K562 (cell line): ENCODE data around the gene RBP7. TPM values are rescaled to one million over a fixed set of nuclear protein-coding genes. Genes with fewer than 3 reads are reported as not detected.

Experiments used
- ASH1L ChIP-seq: fragments of 450-650 bp; IDR thresholded peaks from 2 replicates; pipeline ENCODE4 v1.6.1; 2018; ENCODE audit warnings: borderline replicate concordance, mild to moderate bottlenecking, low read depth; ENCODE audit not compliant: partially characterized antibody
- CBX2 ChIP-seq: fragments of 200-600 bp; sonication (generic); IDR thresholded peaks from one replicate; pipeline ENCODE4 v1.6.1; 2012; ENCODE audit warnings: mild to moderate bottlenecking, low read length, inconsistent platforms; ENCODE audit not compliant: insufficient read depth, poor library complexity, severe bottlenecking
- CCNT2 ChIP-seq: IDR thresholded peaks from 2 replicates; pipeline ENCODE4 v1.6.1; 2011; ENCODE audit warnings: borderline replicate concordance, low read depth, mild to moderate bottlenecking, moderate library complexity, mixed read lengths, low read length; ENCODE audit not compliant: insufficient read length; ENCODE audit errors: extremely low read depth
- FIP1L1 ChIP-seq: fragments of 200-400 bp; formaldehyde crosslinking; IDR thresholded peaks from 2 replicates; pipeline ENCODE4 v1.6.1; 2018; ENCODE audit warnings: mild to moderate bottlenecking, low read depth, low read length; ENCODE audit not compliant: poor library complexity, severe bottlenecking
- FOXM1 ChIP-seq, 2 experiments: fragments of 450-650 bp in 1 of 2; sonication (generic) in 1 of 2; formaldehyde crosslinking in 1 of 2; IDR thresholded peaks; 2 replicates each; pipeline versions ENCODE4 v1.6.1 to v1.9.0; 2017 to 2022; ENCODE audit warnings: low read depth in 2 of 2, mild to moderate bottlenecking in 2 of 2, missing genetic modification reagents in 1 of 2, moderate library complexity in 1 of 2
- KLF1 ChIP-seq: fragments of 450-650 bp; IDR thresholded peaks from 2 replicates; pipeline ENCODE4 v1.6.1; 2016; ENCODE audit warnings: missing genetic modification characterization, missing compliant biosample characterization
- KLF10 ChIP-seq: fragments of 250-450 bp; sonication (Bioruptor Pico); IDR thresholded peaks from 2 replicates; pipeline ENCODE4 v1.6.1; 2021; ENCODE audit warnings: matching md5 sums
- POLR2A ChIP-seq: fragments of 450-650 bp; conservative IDR thresholded peaks from 2 replicates; pipeline ENCODE4 v1.6.1; 2016
- RCOR1 ChIP-seq, 2 experiments: IDR thresholded peaks; 2 replicates each; pipeline ENCODE4 v1.6.1; 2012; ENCODE audit warnings: low read depth in 2 of 2, low read length in 2 of 2, borderline replicate concordance in 1 of 2, improper control_type of control experiment in 1 of 2
- SP2 ChIP-seq: IDR thresholded peaks from 2 replicates; pipeline ENCODE4 v1.6.1; 2011; ENCODE audit warnings: mild to moderate bottlenecking, low read depth, low read length, moderate library complexity; ENCODE audit not compliant: poor library complexity, severe bottlenecking; ENCODE audit errors: extremely low read depth
- THRAP3 ChIP-seq: fragments of 450-650 bp; IDR thresholded peaks from 2 replicates; pipeline ENCODE4 v1.6.1; 2016; ENCODE audit warnings: mild to moderate bottlenecking, inconsistent platforms, borderline replicate concordance
- polyA plus RNA-seq, 8 experiments: library from polyadenylated mRNA; depleted of rRNA in 4 of 8; stranded (reverse) in 5 of 8; unstranded in 3 of 8; fragments of >200 nt; fragmentation: Nextera tagmentation in 2 of 8; fragmentation: Illumina TruSeq in 1 of 8; extraction: Ambion mirVana in 2 of 8; extraction: Trizol in 1 of 8; gene quantifications; 2 replicates each; pipeline versions ENCODE4 v1.2.1 to v1.2.3, GENCODE V29; 2011 to 2014; ENCODE audit warnings: inconsistent platforms in 1 of 8, missing spikeins in 1 of 8
- total RNA-seq, 7 experiments: library from RNA; depleted of rRNA in 6 of 7; stranded (reverse); fragments of >200 nt in 6 of 7; fragmentation: Illumina TruSeq in 2 of 7; extraction: Trizol in 2 of 7; gene quantifications; 2 replicates each; pipeline versions ENCODE4 v1.2.1 to v1.2.3, GENCODE V29; 2011 to 2021; ENCODE audit warnings: low replicate concordance in 1 of 7
- TF ChIP-seq, protein P1 (sequence below): fragments of 450-650 bp; IDR thresholded peaks from 2 replicates; pipeline ENCODE4 v1.6.1; 2016; ENCODE audit warnings: low read depth
- TF ChIP-seq, protein P2 (sequence below): sonication (generic); formaldehyde crosslinking; IDR thresholded peaks from 2 replicates; pipeline ENCODE4 v1.8.0; 2022; ENCODE audit warnings: mild to moderate bottlenecking, missing genetic modification reagents
- TF ChIP-seq, protein P3 (sequence below): sonication (generic); formaldehyde crosslinking; IDR thresholded peaks from 2 replicates; pipeline ENCODE4 v1.8.1; 2023; ENCODE audit warnings: missing genetic modification reagents, mild to moderate bottlenecking, borderline replicate concordance

Gene RBP7
- total and polyA plus RNA-seq, 9 of the 15 experiments (the other 6 are each of a cell fraction or from before 2014, with no cell fraction given): not detected

DNA sequence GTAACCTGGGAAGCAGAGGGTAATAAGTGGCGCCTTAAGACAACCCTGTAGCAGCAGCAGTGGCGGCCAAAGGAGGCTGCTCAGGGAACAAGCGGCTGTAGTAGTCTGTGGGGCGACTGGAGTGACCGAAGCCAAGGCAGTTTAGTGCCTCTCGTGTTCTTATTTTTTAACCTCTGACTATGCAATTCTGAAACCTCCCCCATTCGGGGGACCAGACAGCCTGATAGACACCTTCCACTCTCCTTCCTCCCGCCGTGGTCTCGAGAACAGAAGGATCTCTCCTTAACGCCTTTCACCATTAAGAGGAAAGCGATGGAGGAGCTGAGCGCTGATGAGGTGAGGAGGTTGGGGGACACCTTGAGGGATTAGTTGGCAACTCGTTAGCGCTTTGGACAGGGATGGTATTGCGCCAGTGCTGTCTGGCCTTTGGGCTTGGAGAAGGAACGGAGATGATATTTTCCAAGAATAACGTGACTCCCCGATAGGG is 36.4 kb downstream of the RBP7 start (continued):
- TF ChIP-seq, protein P1, sequence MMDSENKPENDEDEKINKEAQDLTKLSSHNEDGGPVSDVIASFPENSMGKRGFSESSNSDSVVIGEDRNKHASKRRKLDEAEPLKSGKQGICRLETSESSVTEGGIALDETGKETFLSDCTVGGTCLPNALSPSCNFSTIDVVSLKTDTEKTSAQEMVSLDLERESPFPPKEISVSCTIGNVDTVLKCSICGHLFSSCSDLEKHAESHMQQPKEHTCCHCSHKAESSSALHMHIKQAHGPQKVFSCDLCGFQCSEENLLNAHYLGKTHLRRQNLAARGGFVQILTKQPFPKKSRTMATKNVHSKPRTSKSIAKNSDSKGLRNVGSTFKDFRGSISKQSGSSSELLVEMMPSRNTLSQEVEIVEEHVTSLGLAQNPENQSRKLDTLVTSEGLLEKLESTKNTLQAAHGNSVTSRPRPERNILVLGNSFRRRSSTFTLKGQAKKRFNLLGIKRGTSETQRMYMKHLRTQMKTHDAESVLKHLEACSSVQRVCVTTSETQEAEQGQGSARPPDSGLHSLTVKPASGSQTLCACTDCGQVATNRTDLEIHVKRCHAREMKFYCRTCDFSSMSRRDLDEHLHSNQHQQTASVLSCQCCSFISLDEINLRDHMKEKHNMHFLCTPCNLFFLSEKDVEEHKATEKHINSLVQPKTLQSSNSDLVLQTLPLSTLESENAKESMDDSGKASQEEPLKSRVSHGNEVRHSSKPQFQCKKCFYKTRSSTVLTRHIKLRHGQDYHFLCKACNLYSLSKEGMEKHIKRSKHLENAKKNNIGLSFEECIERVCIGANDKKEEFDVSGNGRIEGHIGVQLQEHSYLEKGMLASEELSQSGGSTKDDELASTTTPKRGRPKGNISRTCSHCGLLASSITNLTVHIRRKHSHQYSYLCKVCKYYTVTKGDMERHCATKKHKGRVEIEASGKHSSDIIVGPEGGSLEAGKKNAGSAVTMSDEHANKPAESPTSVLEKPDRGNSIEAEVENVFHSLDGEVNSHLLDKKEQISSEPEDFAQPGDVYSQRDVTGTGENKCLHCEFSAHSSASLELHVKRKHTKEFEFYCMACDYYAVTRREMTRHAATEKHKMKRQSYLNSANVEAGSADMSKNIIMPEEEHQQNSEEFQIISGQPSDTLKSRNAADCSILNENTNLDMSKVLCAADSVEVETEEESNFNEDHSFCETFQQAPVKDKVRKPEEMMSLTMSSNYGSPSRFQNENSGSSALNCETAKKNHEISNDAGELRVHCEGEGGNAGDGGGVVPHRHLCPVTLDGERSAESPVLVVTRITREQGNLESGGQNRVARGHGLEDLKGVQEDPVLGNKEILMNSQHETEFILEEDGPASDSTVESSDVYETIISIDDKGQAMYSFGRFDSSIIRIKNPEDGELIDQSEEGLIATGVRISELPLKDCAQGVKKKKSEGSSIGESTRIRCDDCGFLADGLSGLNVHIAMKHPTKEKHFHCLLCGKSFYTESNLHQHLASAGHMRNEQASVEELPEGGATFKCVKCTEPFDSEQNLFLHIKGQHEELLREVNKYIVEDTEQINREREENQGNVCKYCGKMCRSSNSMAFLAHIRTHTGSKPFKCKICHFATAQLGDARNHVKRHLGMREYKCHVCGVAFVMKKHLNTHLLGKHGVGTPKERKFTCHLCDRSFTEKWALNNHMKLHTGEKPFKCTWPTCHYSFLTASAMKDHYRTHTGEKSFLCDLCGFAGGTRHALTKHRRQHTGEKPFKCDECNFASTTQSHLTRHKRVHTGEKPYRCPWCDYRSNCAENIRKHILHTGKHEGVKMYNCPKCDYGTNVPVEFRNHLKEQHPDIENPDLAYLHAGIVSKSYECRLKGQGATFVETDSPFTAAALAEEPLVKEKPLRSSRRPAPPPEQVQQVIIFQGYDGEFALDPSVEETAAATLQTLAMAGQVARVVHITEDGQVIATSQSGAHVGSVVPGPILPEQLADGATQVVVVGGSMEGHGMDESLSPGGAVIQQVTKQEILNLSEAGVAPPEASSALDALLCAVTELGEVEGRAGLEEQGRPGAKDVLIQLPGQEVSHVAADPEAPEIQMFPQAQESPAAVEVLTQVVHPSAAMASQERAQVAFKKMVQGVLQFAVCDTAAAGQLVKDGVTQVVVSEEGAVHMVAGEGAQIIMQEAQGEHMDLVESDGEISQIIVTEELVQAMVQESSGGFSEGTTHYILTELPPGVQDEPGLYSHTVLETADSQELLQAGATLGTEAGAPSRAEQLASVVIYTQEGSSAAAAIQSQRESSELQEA: no peak
- TF ChIP-seq, protein P2, sequence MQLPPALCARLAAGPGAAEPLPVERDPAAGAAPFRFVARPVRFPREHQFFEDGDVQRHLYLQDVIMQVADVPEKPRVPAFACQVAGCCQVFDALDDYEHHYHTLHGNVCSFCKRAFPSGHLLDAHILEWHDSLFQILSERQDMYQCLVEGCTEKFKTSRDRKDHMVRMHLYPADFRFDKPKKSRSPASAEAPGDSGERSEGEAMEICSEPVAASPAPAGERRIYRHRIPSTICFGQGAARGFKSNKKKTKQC (CRISPR knock-in tag): 0 out of 2 replicates have a peak, but pooled peaks have one; percentile 25
- TF ChIP-seq POLR2A: peak; percentile 65
- TF ChIP-seq, protein P3, sequence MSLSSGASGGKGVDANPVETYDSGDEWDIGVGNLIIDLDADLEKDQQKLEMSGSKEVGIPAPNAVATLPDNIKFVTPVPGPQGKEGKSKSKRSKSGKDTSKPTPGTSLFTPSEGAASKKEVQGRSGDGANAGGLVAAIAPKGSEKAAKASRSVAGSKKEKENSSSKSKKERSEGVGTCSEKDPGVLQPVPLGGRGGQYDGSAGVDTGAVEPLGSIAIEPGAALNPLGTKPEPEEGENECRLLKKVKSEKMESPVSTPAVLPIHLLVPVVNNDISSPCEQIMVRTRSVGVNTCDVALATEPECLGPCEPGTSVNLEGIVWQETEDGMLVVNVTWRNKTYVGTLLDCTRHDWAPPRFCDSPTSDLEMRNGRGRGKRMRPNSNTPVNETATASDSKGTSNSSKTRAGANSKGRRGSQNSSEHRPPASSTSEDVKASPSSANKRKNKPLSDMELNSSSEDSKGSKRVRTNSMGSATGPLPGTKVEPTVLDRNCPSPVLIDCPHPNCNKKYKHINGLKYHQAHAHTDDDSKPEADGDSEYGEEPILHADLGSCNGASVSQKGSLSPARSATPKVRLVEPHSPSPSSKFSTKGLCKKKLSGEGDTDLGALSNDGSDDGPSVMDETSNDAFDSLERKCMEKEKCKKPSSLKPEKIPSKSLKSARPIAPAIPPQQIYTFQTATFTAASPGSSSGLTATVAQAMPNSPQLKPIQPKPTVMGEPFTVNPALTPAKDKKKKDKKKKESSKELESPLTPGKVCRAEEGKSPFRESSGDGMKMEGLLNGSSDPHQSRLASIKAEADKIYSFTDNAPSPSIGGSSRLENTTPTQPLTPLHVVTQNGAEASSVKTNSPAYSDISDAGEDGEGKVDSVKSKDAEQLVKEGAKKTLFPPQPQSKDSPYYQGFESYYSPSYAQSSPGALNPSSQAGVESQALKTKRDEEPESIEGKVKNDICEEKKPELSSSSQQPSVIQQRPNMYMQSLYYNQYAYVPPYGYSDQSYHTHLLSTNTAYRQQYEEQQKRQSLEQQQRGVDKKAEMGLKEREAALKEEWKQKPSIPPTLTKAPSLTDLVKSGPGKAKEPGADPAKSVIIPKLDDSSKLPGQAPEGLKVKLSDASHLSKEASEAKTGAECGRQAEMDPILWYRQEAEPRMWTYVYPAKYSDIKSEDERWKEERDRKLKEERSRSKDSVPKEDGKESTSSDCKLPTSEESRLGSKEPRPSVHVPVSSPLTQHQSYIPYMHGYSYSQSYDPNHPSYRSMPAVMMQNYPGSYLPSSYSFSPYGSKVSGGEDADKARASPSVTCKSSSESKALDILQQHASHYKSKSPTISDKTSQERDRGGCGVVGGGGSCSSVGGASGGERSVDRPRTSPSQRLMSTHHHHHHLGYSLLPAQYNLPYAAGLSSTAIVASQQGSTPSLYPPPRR (CRISPR knock-in tag): no peak
- TF ChIP-seq THRAP3: no peak
- TF ChIP-seq ASH1L: no peak
- TF ChIP-seq KLF1 (tag): no peak
- no peak for TF ChIP-seq CBX2
- no peak for TF ChIP-seq RCOR1 (IDR thresholded peaks at IDR 0.05; ENCODE audit: borderline replicate concordance in 1 of 2, low read depth in 2 of 2, low read length in 2 of 2)
- TF ChIP-seq FOXM1 (IDR thresholded peaks at IDR 0.05; ENCODE audit: low read depth): no peak
- no peak for TF ChIP-seq FOXM1 (CRISPR knock-in tag; IDR thresholded peaks at IDR 0.05; ENCODE audit: low read depth)
- TF ChIP-seq FIP1L1: no peak
- no peak for TF ChIP-seq SP2
- no peak for TF ChIP-seq CCNT2
- no peak for TF ChIP-seq KLF10 (CRISPR knock-in tag)
